HS-5 (cell line): ENCODE data around the gene GJA3.

Source experiments
- DNase-seq: peaks from one replicate; pipeline ENCODE4 v3.0.0-alpha.2; 2012; ENCODE audit warnings: low read depth

GJA3 gene

DNA sequence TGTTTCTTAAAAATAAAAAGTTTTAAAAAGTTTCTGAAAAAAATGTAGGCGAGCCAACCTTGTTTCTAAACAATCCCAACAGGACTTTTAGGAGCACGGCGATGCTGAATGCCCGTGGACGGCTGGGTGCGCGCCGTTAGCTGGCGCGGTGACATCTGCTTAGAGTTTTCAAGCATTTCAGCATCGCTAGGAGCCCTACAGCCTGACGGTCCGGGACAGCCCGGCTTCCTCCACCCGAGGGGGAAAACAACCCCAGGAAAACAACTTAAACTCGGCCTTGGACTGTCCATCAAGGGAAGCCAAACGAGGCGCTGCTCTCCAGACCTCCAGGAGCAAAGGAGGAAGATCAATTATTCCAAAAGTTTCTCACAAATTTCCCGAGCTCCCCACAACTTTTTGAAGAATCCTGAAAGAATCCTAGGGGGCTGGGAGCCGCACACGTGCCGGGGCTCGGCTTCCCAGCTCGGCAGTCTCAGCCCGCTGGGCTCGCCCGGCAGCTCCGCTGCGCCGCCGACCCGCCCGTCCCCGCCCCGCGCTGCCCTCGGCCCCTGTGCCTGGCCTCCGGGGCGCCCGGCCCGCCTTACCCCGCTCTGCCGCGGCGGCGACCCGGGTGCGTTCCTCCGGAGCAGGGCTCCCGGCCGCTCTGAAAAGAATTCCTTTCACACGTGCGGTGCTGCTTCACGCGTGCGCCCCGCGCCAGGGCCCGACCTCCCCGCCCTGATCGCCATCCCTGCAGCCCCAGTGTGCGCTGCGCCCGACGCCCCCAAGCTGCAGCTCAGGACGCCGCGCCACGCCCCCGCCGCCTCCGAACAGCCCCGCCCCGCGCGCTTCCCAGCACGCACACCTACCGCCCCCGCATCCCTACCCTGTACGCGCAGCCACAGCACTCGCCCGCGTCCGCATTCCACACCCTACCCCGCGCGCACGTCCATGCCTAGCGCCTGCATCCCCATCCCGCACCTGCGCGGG is at the start of gene GJA3:
Gene GJA3 (minus strand): TSS at position 747 of the 969 bp plus-strand sequence. CDS start 17,764 bp downstream, outside the sequence.
- no peak for DNase-seq

DNA sequence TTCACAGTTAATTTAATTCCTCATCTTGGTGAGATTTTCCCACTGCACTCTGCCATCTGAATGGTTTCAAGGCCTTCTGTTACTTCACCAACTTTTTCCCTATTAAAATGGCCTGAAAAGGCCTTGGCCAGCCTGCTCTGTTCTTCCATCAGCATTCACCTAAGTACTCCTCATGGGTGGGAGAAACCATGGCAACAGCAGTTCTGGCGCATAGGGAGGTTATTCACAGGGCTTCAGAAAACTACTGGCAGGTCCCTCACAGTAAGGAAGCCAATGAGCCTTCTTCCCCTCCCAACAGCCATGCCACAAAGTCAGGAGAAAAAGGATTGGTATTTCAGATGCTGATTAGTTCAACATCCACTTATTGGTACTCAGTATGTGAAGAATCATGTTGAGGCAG is 49.1 kb upstream of the GJA3 start:
- no peak for DNase-seq

DNA sequence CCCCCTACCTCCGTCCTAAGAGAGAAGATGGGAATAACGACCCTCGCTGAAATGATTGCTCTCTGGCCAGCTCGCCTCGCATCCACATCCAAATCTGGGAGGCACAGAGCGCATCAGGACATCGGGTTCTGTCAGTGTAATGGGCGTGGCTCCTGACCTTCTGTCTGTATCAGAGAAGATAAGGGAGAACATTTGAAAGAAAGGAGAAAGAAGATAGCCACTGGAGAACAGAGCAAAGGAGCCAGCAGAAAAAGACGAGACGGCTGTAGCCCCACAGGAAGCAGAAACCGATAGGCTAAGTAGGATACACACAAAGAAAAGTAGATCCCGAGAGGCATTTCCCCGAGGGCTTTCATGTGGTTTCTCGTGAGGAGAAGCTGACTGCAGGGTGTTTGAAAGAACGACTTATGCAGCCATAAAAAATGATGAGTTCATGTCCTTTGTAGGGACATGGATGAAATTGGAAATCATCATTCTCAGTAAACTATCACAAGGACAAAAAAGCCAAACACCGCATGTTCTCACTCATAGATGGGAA is 45.9 kb upstream of the GJA3 start:
- no peak for DNase-seq

DNA sequence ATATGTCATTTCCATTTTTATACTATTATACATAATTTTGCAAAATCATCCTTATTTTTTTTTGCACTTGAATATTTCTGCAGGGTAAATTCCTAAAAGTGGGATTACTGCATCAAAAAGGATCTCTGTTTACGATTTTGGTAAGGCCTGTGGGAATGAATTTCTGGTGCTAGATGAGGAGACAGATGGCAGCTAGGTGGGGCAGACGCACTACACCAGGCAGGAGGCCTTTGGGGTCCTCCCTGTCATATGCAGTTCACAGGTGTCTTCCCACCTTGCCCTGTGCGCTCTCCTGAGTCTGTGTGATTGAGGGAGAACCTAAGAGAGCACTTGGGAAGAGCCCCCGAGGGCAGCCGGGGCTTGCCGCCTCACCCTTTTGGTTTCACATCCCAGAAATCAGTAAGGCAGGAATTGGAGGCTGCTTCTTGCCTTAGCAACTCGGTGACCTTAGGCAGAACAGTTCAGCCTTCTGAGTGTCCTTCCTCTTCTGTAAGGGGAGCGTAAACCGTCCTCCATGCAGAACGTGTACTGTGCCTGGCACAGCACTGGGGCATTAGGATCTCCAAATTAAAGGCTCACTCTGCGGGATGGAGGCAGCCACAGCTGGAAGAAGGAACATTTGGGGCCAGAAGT is 45.3 kb upstream of the GJA3 start:
- DNase-seq, result no peak

DNA sequence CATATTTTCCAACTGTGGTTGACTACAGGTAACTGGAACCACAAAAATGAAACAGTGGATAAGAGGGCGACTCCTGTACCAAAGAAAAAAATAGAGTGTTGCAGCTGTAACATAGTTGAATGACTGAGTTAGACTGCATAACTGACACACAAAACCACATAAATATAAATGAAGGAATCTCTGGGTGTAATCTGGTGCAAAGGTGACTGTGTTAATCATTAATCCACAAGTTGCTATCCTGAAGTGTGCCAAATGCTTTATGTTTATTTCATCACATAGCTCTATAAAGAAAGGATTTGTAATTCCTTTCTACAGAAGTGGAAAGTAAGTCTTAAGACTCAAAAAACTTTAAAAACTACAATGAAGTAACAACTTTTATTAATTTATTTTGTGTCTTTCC is 37.9 kb upstream of the GJA3 start:
- no peak for DNase-seq

DNA sequence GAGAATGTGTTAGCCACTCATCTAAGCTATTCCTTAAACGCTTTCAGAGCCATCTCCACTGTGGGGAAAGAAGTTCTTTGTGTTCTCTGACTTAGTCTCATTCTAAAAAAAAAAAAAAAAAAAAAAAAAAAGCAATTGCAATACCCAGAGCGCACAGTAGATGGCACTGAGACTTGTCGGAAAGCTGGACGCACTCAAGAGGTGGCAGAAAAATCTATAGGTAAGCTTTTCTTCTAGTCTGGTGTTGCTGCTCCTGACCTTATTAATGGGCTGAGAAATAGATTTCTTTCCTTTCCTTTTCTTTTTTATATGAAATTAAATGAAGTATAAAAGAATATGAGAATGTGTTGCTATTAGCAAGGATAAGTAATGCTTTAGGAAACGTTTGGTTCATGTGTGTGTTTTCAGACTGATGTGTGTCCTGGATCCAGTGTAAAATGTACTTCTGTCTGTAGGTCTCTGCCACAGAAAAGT is 36.5 kb upstream of the GJA3 start:
- no peak for DNase-seq

DNA sequence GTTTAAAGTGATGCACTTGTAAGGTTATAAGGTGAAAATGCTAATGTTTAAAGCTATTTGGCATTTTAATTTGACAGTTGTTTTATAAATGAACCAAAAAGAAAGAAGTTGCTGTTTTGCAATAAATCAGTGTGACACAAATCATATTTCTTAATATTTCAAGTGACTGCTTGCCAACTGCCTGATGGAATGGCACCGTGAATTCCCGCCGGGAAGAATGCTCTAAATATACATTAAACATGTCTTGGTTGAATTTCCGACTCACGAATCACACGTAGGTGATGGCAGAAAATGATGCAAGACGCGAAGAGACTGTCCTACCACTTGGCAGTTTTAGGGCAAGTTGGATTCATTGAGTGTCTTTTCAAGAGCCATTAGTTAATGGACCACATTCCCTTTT is 34.9 kb upstream of the GJA3 start:
- DNase-seq, result no peak

DNA sequence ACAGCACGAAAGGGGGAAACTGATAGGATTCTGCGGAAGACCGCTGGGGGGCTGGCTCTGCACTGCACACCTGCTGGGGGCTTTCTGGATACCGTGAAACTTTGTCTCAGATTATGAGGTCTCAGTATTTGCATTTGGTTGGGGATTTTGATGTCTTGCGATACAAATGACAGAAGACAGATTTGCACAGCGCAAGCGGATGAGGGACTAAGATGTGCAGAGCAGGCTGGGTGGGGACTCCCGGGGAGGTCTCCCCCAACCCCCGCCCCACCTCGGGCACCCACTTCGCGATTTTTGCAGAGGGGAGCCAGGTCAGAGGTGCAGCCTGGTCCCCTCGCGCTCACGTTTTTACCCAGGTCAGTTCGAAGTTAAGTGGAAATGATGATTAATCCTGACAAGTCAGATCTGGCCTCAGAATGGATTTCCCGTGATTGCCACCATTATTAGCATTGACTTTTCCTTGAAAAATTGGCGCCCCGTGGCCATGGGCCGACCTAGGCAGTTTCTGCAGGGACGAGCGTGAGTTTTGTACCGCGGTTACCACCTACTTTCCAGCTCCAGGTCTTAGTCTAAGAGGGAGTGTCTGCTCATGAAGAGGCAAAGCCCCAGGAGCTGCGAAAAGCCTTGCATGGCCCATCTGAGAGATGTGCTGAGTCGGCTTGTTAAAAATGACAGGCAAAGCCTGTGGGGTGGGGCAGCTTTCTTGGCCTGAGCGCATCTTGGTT is 33.2 kb upstream of the GJA3 start:
- DNase-seq, result no peak

DNA sequence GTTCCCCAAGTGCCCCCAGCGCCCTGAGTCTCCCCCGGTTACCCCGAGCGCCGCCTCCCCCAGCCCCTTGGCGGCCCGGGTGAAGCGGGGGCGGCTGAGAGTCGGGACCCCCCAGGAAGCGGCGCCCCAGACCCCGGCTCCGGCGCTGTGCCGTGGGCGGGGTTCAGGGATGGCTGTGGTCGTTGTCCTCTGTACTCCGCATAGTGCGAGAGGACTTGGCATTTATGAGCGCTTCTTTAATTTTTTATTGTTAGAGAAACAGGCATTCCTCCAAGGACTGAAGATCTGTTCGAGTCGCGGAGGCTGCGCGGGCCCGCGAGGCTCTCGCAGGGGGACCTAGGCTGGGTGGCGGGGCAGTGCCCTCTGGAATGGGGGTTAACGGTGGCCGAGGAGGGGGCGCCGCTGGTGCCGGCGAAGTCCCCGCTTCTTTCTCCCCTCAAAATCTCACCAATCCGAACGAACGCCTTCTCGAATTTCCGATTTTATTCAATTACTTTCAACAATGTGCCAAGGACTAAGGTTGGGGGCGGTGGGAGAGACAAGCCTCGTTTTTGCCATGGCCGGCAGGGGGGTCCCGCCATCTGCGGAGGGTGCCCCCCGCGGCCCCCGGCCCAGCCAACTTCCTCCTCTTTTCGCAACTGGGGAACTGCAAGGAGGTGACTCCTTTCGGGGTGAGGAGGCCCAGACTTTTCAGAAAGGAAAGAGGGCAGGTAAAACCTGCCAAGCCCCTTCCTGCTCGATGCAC is 32.5 kb upstream of the GJA3 start:
- no peak for DNase-seq

DNA sequence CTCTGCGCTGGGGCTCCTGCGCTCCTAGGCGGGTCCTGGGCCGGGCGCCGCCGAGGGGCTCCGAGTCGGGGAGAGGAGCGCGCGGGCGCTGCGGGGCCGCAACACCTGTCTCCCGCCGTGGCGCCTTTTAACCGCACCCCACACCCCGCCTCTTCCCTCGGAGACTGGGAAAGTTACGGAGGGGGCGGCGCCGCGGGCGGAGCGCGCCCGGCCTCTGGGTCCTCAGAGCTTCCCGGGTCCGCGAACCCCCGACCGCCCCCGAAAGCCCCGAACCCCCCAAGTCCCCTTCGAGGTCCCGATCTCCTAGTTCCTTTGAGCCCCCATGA is 31.9 kb upstream of the GJA3 start, which contains the start of gene GJB2:
Gene GJB2 (minus strand): TSS at position 103 of the 326 bp plus-strand sequence. CDS start 3,357 bp downstream, outside the sequence.
- DNase-seq, result no peak

DNA sequence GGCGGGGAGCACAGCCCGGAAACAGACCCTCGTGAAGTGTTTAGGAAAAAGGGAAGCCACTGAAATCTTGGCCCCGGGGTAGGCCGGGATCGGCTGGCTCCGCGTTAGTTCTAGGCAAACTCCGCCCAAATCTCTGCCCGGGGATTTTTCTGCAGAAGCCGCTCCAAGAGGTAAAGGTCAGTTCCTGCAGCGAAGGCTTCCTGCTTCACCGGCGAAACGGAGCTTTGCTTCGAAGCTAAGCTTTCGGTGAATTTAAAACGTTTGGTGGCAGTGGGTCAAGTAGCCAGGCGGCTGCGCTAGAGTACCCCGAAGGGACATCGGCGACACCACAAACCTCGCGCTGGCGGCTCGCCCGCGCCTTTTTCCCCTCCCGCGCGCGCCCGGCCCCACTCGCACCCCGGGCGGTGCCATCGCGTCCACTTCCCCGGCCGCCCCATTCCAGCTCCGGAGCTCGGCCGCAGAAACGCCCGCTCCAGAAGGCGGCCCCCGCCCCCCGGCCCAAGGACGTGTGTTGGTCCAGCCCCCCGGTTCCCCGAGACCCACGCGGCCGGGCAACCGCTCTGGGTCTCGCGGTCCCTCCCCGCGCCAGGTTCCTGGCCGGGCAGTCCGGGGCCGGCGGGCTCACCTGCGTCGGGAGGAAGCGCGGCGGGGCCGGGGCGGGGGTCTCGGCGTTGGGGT is 31.4 kb upstream of the GJA3 start:
- no peak for DNase-seq

DNA sequence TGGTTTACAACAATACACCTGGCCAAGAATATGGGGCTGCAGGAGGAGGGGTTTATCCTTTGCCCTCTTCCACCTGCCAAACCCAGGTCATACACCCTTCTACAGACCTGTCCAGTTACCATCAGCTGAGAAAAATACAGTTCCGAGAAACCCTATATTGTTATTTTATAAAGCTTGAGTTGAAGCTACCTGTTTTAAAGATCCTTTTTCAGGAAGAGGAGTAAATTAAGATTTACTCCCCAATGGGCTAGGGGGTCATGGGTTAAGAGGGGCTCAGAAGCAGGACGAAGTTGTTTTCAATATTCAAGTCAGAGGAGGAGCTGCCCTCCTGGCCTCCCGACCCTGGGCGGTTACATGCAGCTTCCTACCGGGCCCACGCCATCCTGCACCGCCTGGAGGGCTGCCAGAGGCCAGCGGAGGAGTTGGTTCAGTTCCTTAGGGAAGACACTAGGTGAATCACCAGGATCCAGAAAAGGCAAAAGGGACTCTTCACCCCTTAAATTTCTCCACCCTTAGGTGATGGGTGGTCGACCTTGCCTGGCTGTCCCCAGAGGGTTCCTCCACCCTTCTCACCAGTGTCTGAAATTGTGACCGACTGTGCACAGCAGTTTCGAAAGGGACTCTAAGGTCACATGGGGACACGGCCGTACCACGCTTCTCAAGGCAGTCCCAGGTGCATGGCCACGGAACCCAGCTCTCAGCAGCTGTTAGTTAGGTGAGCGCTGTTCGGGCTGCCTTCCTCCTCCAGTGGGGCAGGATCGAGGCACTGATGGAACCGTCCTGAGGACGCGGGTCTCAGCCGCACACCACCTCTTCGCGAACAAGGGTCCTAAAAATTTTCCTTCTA is 30.7 kb upstream of the GJA3 start:
- DNase-seq, result no peak

DNA sequence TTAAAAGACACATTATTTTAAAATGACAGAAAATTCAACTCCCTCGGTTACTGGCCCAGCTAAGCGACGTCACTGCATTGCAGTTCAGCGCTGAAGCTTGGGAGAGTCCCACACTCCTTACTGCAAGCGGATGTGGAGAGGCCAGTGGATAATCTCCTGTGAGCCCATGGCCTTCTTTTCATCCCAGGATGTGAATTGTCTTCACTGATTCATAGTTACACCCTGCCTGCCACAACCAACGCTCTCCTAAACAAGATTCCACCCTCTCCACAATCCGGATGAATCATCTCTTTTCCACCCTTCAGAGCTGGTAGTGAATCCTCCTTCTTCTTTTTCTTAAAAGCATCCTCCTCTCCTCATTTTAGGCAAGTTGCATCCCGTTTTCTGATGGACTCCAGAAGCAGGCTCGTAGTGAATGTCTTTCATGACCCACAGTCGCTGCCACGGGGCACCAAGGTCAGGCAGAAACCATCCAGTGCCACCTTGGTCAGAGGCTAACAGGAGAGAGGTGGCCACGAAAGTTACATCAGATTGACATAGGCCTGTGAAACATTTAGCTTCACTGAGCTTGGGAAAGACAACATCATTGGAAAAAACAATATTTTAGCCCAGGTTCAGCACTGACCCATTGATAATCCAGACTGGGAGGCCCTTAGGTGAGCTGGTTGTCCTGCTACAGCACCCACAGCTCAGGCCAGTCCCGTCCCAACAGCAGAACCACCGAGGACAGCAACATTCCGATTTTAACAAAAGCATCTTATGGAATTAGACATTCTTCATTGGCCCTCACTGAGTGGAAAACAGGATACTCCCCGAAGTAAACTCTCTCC is 29.8 kb upstream of the GJA3 start:
- no peak for DNase-seq

DNA sequence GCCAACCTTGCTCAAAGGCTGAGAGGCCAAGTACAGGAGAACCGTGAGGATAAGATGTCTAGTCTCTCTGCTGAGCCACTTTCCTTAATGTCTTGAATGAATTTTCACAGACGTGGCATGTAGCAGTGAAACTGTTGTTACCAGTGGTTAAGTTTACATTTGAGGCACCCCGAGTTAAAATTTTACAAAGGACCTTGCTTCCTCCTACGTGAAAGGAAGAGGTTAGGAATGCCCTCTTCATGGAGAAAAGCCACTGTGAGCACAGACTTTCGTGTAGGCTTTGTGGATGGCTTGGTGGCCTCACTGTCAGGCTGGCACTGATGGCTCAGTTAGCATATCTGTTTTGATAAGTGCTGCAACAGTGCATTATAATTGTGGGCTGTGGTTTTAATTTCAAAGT is 29.2 kb upstream of the GJA3 start:
- no peak for DNase-seq

DNA sequence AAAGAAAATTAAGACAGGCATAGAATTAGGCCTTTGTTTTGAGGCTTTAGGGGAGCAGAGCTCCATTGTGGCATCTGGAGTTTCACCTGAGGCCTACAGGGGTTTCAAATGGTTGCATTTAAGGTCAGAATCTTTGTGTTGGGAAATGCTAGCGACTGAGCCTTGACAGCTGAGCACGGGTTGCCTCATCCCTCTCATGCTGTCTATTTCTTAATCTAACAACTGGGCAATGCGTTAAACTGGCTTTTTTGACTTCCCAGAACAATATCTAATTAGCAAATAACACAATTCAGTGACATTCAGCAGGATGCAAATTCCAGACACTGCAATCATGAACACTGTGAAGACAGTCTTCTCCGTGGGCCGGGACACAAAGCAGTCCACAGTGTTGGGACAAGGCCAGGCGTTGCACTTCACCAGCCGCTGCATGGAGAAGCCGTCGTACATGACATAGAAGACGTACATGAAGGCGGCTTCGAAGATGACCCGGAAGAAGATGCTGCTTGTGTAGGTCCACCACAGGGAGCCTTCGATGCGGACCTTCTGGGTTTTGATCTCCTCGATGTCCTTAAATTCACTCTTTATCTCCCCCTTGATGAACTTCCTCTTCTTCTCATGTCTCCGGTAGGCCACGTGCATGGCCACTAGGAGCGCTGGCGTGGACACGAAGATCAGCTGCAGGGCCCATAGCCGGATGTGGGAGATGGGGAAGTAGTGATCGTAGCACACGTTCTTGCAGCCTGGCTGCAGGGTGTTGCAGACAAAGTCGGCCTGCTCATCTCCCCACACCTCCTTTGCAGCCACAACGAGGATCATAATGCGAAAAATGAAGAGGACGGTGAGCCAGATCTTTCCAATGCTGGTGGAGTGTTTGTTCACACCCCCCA is 28.1 kb upstream of the GJA3 start:
- DNase-seq, result no peak

DNA sequence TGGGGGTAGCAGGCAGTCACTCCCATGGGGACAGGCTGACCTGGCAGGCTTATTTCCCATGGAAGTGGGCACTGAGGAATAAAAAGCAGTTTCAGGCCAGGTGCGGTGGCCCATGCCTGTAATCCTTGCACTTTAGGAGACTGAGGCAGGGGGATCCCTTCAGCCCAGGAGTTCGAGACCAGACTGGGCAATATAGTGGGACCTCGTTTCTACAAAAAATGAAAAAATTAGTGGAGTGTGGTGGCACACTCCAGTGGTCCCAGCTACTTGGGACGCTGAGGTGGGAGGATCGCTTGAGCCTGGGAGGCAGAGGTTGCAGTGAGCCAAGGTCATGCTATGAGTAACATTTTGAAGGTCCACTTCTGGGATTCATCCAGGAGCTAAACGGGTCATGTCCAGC is 25.9 kb upstream of the GJA3 start:
- DNase-seq, result no peak

DNA sequence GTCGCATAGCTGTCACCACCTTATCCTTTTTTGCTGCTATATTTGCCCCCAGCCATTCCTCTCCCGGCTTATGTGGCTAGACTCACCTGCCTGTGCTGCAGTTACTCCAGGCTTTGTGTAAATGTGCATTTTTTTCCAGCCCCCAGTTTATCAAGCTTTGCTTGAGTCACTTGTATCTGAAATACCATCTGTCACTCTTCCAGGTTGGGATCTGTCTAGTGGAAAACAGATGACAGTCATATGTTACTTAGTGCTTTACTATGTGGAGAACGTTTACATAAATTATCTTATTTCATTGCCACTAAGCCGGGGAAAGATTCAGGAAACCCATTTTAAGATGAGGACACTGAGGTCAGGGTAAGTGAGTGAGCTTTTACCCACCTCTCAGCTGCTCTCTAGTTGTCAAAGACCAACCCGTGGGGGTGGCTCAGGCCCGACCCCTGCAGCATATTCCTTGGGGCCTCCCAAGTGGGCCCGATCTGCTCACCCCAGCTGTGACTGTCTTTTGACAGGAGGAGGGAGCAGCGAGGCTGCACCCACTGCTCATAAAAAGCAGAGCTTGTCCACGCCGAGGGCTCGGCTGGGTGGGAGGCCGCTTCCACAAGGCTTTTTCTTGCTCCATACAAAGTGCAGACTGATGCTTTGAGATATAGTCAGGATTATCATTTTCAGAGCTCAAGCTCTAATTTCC is 24.7 kb upstream of the GJA3 start:
- DNase-seq, result no peak
